ENCODE results near the gene CHML. TPM values are rescaled to one million over a fixed set of nuclear protein-coding genes. Genes with fewer than 3 reads are reported as not detected.
A peak's percentile ranks its signal among the peaks of the same experiment; 100 is the strongest.

CHML gene
- total RNA-seq, 1 experiment from 2014 or later, result 22.4 TPM

GRCh38 chr1:241645199-241645598 lies 5.0 kb upstream of the CHML start:
- no peak for DNase-seq (ENCODE audit: low spot score)

- DNase-seq (ENCODE audit: low spot score), result no peak
These were observed 4.1 kb upstream of the CHML start for GRCh38 chr1:241644259-241644658.

- DNase-seq (ENCODE audit: low spot score), result no peak
These were observed 2.4 kb upstream of the CHML start for GRCh38 chr1:241642593-241642944.

DNA sequence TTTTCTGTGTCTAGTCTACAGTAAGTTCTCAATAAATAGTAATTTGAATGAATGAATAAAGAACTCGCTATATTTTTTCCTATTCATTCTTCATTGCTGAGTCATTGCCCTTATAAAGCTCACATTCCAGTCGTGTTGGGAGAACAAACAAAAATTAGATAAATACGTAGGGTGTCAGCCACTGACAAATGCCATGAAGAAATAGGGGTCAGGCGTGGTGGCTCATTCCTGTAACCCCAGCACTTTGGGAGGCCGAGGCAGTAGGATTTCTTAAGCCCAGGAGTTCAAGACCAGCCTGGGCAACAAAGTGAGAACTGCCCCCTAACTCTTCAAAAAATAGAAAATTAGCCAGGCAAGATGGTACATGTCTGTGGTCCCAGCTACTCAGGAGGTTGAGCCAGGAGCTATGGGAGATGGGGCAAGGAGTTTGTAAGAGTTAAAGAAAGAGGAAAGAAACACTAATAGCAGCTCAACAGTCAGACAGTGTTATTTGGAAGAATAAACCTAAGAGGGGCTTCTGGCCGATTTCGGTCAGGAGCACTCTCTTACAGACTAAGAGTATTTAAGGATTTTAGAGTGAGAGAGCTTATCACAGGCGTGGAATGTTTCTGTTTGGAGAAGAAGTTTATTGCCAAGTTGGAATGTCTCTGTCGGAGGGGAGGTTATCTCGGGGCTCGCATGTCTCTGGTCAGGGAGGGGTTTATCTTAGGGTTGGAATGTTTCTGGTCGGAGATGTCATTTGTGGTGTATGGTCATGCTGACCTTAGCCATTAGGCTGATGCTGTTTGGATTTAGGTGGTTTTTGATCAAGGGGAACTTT lies 1.8 kb upstream of the CHML start:
- peak; percentile 24 for DNase-seq (ENCODE audit: low spot score)

- peak; percentile 23 for DNase-seq (ENCODE audit: low spot score)
These were observed 876 bp upstream of the CHML start for GRCh38 chr1:241640867-241641622.

GRCh38 chr1:241639623-241640148 lies 483 bp downstream of the CHML start:
- DNase-seq (ENCODE audit: low spot score), result peak; percentile 51

DNA sequence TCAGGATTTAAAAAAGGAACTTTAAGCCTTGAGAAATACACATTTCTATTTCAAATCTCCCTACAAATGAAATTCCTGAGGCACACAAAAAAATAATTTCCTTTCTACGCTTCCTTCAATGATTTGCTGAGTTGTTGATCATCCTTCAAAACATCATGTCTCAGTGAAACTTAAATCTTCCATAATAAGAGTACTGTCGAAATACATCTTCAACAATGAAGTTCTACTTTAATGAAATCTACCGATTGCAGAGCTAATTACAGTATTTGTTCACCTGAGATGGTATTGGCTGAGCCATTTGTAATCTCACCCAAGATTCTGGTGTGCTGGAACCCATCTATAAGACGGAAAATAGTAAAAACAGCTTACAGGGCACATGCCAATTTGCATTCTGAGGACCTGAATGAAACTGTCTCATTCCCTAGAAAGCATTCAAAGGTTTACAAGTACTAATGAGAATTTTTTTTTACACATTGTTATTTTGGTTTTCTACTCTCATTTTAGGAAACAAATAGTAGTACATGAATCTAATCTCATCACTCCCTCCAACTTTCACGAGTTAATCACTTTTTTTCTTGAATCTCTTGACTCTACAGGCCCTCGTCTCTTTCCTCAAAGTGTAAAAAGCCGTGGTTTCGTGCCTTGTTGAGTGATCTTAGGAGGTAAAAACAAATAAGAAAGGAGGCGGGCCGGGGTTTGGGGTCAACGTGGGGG lies 1.1 kb downstream of the CHML start:
- DNase-seq (ENCODE audit: low spot score), result peak; percentile 42

DNA sequence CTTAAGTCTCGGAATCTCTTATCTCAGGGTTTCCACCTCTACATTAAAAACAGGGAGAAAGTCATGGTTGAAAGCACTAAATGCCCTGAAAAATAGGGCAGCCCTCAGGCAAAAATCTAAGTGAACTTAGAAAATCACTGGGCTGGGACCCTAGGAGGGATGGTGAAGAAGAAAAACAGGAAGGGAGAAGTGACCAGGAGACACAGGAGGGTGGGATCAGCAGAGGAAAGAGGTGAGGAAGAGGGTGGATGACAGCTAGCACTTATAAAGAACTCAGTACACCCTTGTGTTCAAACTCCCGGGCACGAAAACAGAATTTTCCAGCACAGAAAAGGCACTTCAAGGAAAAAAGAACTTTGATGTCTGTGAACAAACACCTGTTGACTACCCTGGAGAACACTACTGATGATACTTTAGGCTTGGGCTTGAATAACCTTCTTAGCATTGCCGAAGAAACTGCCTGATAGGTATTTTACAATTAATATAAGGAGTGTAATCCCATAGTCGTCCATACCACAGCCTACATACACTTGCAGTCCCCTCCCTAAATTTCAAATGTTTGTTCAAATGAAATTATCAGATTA lies 2.0 kb downstream of the CHML start:
- no peak for DNase-seq (ENCODE audit: low spot score)

DNA sequence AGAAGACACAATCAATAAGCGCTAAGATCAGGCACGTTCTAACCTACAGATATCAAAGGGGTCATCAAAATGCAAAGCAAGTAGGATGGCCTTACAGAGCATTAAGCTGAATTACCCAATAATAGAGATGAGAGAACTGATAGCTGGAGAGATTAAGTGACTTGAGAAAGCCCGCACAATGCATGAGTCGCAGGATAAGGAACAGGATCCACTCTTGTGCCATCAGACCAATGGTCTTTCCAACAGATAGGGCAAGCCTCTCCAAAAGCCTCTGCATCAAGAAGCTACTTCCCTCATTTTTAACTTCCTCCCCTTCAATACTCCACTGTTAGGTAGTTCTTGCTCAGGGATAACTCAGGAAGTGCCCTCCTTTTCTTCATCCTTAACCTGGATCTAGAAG lies 2.6 kb downstream of the CHML start:
- DNase-seq (ENCODE audit: low spot score), result no peak

DNA sequence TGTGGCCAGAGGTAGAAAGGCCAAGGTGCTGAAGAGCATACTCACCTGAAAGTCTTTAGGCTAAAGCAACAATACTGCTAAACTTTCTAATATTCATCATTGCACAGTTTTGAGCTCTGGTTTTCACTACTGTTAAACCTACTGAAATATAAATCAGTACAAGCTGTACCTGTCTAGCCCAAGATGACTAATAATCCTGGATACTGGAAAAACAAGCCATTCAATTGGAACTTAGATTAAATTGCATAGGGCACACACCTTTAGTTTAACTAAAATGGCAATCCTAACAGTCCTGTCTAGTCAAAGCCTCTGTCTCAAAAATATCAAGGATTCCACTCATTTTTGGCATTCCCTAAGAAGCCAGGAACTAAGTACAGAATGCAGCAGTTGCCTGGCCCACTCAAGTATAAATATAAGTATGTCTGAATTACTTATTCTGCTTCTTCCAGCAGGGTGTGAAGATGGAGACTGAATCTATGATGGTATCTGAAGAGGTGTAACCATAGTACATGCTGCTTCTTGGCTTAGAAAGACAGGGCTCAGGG lies 3.1 kb downstream of the CHML start:
- no peak for DNase-seq (ENCODE audit: low spot score)

DNA sequence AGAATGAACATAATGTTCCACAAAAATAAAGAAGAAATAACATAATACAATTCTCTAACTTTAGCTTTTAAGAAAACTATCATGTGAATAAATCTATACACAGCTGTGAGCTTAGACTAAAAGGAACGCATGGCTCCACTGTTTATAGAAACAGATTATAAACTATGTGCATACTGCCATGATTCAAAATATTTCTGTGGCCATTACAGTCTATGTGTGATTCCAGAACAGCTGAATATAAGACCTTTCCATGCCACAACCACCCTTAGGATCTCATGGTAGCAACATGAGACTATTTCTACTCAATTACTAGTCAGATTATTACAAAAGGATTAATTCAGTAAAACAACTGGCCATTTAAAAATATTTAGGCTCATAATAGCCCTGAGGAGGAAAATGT lies 3.9 kb downstream of the CHML start:
- DNase-seq (ENCODE audit: low spot score), result no peak

DNA sequence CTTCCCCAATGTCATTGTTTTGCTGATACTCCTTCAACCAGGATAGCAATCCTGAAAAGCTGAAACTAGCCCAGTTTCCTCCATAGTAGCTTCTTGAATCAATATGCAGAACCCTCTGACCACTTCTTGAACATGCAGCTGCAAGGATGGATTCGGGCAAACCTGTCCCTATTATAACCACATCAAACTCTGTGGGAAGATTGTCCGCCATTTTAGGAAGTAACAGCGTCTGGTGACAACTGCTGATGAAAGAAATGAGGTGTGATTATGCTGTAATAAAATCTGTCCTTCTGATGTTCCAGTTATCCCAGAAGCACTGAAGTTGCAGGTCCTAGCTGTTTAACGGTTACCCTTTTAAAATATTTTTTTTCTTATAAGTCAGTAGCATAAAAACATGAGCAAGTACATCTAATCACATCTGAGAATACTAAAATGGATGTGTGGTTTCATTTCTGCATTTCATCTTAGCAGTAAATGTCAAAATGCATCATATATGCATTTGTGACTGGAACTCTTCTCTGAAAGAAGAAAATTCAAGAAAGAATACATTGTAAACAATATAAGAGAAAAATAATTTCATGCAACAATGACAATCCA lies 4.5 kb downstream of the CHML start:
- no peak for DNase-seq (ENCODE audit: low spot score)

DNA sequence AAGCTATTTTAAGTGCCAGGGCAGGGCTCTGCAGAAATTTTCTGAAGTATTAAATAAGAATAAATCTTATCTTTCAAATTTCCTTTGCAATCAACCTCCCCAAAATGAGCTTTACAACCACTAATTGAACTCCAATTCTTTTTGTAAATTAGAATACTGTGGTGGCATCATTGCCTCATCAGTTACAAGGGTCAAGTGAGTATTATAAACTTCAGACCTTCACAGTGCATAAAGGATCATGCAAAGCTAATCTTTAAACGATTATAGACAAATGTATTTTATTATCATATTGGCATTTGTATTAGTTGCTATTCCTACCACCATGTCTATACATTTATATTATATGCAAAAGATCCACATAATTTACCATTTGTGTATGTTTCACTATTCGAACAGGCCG lies 7.2 kb downstream of the CHML start:
- no peak for DNase-seq (ENCODE audit: low spot score)

DNA sequence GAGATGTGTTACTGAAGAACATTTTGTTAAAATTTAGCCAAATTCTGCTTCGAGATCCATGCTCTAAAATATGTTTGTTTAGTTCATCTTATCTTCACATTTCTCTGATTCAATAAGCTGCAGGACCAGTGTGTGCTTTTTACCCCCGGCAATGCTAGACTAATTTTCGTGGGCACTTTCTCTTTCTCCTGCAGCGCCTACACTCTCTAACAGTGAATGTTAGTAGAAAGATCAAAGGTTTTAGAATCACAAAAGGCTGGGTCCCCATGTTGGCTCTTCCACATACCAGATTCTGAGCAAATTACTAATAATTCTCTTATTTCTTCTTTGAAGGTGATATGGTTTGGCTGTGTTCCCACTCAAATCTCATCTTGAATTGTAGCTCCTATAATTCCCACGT lies 8.5 kb downstream of the CHML start:
- no peak for DNase-seq (ENCODE audit: low spot score)

- no peak for DNase-seq (ENCODE audit: low spot score)
These were observed 9.3 kb downstream of the CHML start for GRCh38 chr1:241630899-241631298.

DNA sequence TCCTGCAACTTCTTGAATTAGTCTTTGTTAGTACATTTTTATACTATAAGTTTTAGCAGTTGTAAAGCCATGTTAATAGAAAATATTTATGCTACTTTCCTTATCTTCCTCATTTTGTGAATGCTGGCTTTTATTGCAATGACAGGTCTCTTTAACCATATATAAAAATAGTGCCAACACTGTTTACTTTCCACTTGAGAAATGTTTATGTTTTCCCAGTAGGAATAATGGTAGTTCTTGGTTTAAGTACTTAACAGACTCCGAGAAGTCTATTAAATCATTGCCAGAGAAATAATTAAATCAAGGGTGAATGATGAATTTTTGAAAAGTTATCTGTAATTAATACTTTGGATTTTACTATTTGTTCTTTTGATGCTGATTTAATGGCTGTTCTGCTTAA lies 9.7 kb downstream of the CHML start:
- DNase-seq (ENCODE audit: low spot score), result no peak

DNA sequence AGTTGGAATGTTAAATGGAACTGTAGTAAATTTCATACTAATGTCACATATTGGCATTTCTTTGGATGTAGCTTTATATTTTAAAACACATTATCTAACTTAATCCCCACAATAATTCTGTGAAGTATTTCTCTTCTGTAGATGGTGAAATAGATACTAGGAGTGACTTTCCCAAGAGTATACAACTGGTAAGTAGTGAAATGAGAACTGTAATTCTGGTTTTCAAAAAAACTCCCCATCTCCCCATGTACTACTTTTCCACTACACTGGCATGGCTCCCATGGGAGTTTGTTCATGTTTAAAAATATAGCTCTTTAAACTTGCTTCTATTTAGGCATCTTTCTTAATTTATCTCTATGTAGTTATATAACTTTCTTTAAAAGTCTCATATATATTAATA lies 10.2 kb downstream of the CHML start:
- DNase-seq (ENCODE audit: low spot score), result no peak

DNA sequence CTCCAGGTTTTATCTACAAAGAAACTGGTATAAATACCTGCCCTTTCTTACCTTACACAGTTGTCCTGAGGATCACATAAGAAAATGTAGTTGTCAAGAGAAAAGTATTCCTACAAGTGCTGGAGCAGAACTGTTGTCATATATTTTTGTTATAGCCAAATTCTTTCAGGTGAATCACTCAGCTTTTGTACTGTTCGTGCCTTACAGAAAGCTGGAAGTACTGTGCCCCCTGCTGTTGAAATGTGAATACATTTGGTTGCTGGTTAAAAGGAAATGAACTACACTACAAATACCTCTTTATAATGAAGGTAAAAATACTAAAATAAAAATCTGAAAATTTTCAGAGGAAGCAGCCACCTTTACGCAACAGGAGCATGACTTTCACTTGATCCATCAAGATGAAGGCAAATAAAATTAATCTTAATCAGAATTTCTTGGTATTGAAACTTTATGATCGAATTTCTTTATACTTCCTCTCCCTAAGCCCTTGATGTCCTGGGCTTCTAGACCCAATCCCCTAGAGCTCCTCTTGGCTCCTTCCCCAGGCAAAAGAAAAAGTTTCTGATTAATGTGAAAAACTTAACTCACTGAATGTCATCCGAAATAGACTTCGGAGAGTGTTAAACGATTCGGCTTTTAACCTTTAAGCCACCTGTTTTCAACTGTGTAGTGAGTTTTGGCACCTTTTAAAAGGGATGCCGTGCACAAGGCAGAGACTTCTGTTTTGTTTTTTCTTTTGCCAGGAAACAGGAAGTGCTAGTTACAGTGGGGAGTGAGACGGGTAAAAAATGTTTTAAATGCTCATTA lies 12.5 kb downstream of the CHML start:
- DNase-seq (ENCODE audit: low spot score), result peak; percentile 73

- DNase-seq (ENCODE audit: low spot score), result peak; percentile 31
These were observed 15.2 kb downstream of the CHML start for GRCh38 chr1:241624935-241625334.

DNA sequence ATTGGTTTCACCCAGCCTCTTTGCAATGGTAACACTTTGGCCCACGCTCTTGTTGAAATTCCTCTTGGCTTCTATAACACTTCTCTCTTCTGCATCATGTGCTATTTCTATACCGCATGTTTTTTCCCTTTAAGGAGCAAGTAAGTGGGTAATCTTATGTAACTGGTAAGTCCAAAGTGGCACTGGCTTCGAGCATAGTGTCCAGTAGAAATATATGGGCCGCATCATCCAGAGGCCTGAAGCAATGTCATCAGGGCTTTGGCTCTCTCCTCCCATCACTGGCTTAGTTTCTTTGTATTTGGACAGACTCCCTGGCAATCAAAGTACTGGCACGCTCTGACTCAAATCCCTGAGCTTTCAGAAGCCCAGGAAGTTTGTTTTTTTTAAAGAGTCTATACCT lies 17.5 kb downstream of the CHML start:
- DNase-seq (ENCODE audit: low spot score), result no peak

All from HT-29 (cell line).